ENCODE results near the gene FAM120C.

The FAM120C gene

DNA sequence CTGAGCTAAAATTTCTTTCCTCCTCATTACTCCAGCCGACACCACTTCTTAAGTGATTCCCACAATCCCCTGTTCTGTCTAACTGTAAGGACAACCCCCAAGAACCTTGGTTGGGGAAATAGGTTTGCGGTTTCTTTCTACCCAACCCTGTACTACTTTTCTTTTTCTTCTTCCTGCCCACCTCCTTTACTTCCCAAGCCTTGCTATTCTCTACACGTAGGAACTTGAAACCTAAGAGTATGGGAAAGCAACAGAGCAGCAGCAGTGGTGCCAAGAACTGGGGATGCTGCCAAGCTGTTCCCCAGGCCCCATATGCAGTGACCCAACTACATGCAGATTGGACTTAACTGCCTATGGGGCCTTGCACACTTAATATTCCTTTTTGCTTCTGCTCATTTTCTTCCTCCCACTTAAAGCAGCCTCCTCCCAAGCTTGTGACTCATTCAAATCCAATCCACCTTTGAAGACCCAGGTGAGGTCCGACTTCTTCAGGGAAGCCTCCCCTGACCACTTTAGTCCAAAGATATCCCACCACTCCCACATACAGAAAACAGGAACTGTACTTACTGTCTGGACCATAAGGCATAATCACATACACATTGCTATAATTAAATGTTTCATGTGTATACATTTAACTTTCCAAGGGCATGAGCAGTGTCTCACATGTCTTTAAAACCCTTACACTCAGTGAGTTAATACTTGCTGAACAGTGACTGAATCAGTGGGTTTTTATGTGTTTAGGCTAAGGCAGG, 1.7 kb downstream of the FAM120C start:
- peak overlapping the region; percentile 61 for H3K4me3 ChIP-seq (ENCODE audit: low read depth, low read length)
- no peak overlapping the region for H3K9ac ChIP-seq (ENCODE audit: low read depth, low read length)
- H3K27me3 ChIP-seq (ENCODE audit: control insufficient read depth, insufficient read depth, low read length) = no peaks in the 10 kb centered on the region
- no peaks in the 10 kb centered on the region for H3K9me3 ChIP-seq (ENCODE audit: control insufficient read depth, insufficient read depth, low read length)
- H3K36me3 ChIP-seq (ENCODE audit: control insufficient read depth, insufficient read depth, low read length) = no peaks in the 10 kb centered on the region
- no peaks in the 10 kb centered on the region for H3K4me1 ChIP-seq (ENCODE audit: control insufficient read depth, insufficient read depth, low read length)

DNA sequence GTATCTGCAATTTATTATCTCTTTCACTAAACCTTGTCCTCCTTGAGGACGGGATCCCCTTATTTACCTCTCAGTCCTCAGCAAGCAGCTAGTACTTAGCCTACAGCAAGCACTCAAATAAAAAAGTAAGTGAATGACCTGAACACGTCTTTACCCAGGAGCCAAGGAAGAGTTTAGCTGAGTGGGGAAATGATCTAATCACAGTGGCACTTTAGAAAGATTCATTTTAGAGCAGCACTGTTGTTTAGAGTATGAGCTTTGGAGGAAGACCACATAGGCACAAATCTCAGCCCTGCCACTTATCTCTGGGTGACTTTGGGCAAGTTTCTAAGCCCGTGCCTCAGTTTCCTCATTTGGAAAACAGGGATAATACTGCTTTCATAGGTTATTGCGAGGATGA, 2.7 kb downstream of the FAM120C start:
- no peaks in the 10 kb centered on the region for H3K4me1 ChIP-seq (ENCODE audit: control insufficient read depth, insufficient read depth, low read length)
- H3K9me3 ChIP-seq (ENCODE audit: control insufficient read depth, insufficient read depth, low read length) = no peaks in the 10 kb centered on the region
- H3K36me3 ChIP-seq (ENCODE audit: control insufficient read depth, insufficient read depth, low read length) = no peaks in the 10 kb centered on the region
- H3K4me3 ChIP-seq (ENCODE audit: low read depth, low read length) = peak overlapping the region; percentile 5
- H3K27me3 ChIP-seq (ENCODE audit: control insufficient read depth, insufficient read depth, low read length) = no peaks in the 10 kb centered on the region
- no peak overlapping the region for H3K9ac ChIP-seq (ENCODE audit: low read depth, low read length)

GRCh38 chrX:54178100-54178940, 4.7 kb downstream of the FAM120C start:
- H3K4me3 ChIP-seq (ENCODE audit: low read depth, low read length) = no peak overlapping the region
- no peaks in the 10 kb centered on the region for H3K4me1 ChIP-seq (ENCODE audit: control insufficient read depth, insufficient read depth, low read length)

GRCh38 chrX:54177306-54177705, 5.7 kb downstream of the FAM120C start:
- Histone ChIP-seq H3K36me3 (ENCODE audit: control insufficient read depth, insufficient read depth, low read length) (no peaks in the 10 kb centered on the region), H3K4me1 (ENCODE audit: control insufficient read depth, insufficient read depth, low read length) (no peaks in the 10 kb centered on the region), H3K4me3 (ENCODE audit: low read depth, low read length) (no peak overlapping the region), H3K27me3 (ENCODE audit: control insufficient read depth, insufficient read depth, low read length) (no peaks in the 10 kb centered on the region), H3K9me3 (ENCODE audit: control insufficient read depth, insufficient read depth, low read length) (no peaks in the 10 kb centered on the region), H3K9ac (ENCODE audit: low read depth, low read length) (no peak overlapping the region)

More at GRCh38 chrX:54178100-54178940, 4.7 kb downstream of the FAM120C start:
- H3K27me3 ChIP-seq (ENCODE audit: control insufficient read depth, insufficient read depth, low read length) = no peaks in the 10 kb centered on the region
- H3K9ac ChIP-seq (ENCODE audit: low read depth, low read length) = no peak overlapping the region
- no peaks in the 10 kb centered on the region for H3K36me3 ChIP-seq (ENCODE audit: control insufficient read depth, insufficient read depth, low read length)
- no peaks in the 10 kb centered on the region for H3K9me3 ChIP-seq (ENCODE audit: control insufficient read depth, insufficient read depth, low read length)

DNA sequence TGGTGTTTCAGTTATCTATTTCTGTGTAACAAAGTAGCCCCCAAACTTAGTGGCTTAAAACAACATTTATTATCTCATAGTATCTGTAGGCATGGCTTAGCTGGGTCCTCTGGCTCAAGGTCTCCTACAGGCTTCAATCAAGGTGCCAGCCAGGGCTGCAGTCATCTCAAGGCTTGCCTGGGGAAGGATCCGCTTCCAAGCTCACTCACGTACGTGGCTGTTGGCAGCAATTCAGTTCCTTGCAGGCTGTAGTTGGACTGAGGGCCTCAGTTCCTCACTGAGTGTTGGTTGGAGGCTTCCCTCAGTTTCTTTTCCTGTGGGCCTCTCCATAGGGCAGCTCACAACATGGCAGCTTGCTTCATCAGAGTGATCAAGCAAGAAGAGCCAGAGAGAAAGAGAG, 9.3 kb downstream of the FAM120C start:
- Histone ChIP-seq H3K36me3 (ENCODE audit: control insufficient read depth, insufficient read depth, low read length) (no peaks in the 10 kb centered on the region), H3K9me3 (ENCODE audit: control insufficient read depth, insufficient read depth, low read length) (no peaks in the 10 kb centered on the region), H3K4me1 (ENCODE audit: control insufficient read depth, insufficient read depth, low read length) (no peaks in the 10 kb centered on the region), H3K27me3 (ENCODE audit: control insufficient read depth, insufficient read depth, low read length) (no peaks in the 10 kb centered on the region), H3K9ac (ENCODE audit: low read depth, low read length) (no peak overlapping the region), H3K4me3 (ENCODE audit: low read depth, low read length) (no peak overlapping the region)

DNA sequence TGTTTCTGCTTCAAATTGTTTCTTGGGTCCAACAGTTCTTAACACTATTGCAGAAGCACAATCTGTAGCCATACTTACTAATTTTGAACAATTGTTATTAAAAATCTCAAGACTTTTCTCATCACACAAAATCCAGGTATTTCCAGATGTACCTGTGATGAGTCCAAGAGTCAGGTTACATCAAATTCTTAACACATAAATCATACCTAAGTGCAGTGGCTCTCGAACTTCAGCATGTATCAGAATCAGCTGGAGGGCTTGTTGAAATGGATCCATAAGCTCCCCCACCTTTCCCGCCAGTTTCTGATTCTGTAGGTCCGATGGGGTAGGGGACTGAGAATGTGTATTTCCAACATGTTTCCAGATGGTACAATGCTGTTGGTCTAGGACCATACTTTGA, 10.6 kb downstream of the FAM120C start:
- Histone ChIP-seq H3K27me3 (ENCODE audit: control insufficient read depth, insufficient read depth, low read length) (no peaks in the 10 kb centered on the region), H3K36me3 (ENCODE audit: control insufficient read depth, insufficient read depth, low read length) (no peaks in the 10 kb centered on the region), H3K4me3 (ENCODE audit: low read depth, low read length) (no peak overlapping the region), H3K4me1 (ENCODE audit: control insufficient read depth, insufficient read depth, low read length) (no peaks in the 10 kb centered on the region), H3K9ac (ENCODE audit: low read depth, low read length) (no peak overlapping the region), H3K9me3 (ENCODE audit: control insufficient read depth, insufficient read depth, low read length) (no peaks in the 10 kb centered on the region)

DNA sequence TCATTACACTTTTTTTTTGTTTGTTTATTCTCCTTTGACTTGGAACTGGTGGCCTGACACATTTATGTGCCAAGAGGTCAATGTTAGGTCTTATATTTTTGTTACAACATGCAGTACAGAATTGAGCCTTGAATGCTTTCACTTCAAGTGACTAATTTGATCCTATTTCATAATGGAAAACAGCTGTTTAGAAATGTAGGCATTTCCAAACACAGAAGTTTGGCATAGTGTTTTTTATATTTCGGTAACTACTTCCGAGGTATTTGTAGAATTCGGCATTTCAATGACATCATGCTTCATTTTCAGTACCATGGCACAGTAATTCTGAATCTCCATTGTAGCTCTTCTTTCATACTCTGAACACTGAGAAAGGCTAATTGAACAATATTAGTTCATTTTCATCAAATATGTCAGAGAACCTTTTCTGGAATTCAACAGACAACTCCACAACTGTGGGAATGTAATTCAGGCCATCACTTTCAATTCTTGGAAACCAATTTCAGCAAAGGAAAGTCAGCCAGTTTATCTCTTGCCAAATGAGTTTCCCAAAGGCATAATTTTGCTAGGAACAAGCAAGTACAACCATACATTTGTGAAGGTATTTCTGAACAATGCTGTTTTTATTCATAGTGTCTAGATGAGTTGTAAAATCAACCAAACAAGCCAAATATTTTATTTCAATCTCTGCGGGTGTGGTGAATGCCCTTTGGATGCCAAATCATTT, 11.4 kb downstream of the FAM120C start:
- H3K9me3 ChIP-seq (ENCODE audit: control insufficient read depth, insufficient read depth, low read length) = no peaks in the 10 kb centered on the region
- no peaks in the 10 kb centered on the region for H3K36me3 ChIP-seq (ENCODE audit: control insufficient read depth, insufficient read depth, low read length)
- H3K4me1 ChIP-seq (ENCODE audit: control insufficient read depth, insufficient read depth, low read length) = no peaks in the 10 kb centered on the region
- no peak overlapping the region for H3K9ac ChIP-seq (ENCODE audit: low read depth, low read length)
- no peaks in the 10 kb centered on the region for H3K27me3 ChIP-seq (ENCODE audit: control insufficient read depth, insufficient read depth, low read length)
- no peak overlapping the region for H3K4me3 ChIP-seq (ENCODE audit: low read depth, low read length)

DNA sequence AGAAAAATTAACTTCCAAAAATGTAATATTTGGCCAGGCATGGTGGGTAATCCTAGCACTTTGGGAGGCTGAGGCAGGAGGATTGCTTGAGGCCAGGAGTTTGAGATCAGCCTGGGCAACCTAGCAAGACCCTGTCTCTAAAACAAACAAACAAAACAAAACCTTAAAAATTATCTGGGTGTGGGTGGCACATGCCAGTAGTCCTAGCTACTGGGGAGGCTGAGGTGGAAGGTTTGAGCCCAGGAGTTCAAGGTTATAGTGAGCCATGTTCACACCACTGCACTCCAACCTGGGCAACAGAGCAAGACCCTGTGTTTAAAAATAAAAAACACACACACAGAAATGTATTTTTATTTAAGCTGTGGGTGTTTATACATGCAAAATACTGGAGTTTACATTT, 12.0 kb downstream of the FAM120C start:
- H3K27me3 ChIP-seq (ENCODE audit: control insufficient read depth, insufficient read depth, low read length) = no peaks in the 10 kb centered on the region

DNA sequence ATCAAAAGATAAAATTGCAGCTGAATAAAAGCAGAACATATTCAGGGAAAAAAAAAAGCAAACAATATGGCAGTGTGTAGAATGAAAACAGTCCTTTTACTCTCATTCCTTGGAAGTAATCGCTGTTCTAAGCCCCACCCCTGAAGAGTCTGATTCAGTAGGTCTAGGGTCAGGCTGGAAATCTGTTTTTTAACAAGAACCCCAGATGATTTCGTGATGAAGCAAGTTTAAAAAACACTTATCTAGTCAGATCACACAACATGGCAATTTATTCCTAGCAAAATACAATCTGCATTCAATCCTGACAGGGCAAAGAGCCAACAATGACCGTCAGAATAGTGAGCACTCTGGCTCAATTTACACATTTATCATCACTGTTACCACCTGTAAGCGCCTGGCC, 16.1 kb downstream of the FAM120C start:
- H3K36me3 ChIP-seq (ENCODE audit: control insufficient read depth, insufficient read depth, low read length) = no peaks in the 10 kb centered on the region
- no peaks in the 10 kb centered on the region for H3K27me3 ChIP-seq (ENCODE audit: control insufficient read depth, insufficient read depth, low read length)
- H3K9me3 ChIP-seq (ENCODE audit: control insufficient read depth, insufficient read depth, low read length) = no peaks in the 10 kb centered on the region
- H3K4me1 ChIP-seq (ENCODE audit: control insufficient read depth, insufficient read depth, low read length) = no peaks in the 10 kb centered on the region
- no peak overlapping the region for H3K4me3 ChIP-seq (ENCODE audit: low read depth, low read length)
- no peak overlapping the region for H3K9ac ChIP-seq (ENCODE audit: low read depth, low read length)

More for the DNA sequence above, 12.0 kb downstream of the FAM120C start:
- H3K36me3 ChIP-seq (ENCODE audit: control insufficient read depth, insufficient read depth, low read length) = no peaks in the 10 kb centered on the region
- no peaks in the 10 kb centered on the region for H3K4me1 ChIP-seq (ENCODE audit: control insufficient read depth, insufficient read depth, low read length)
- H3K9ac ChIP-seq (ENCODE audit: low read depth, low read length) = no peak overlapping the region
- no peak overlapping the region for H3K4me3 ChIP-seq (ENCODE audit: low read depth, low read length)
- no peaks in the 10 kb centered on the region for H3K9me3 ChIP-seq (ENCODE audit: control insufficient read depth, insufficient read depth, low read length)

GRCh38 chrX:54157561-54157960, 25.5 kb downstream of the FAM120C start:
- Histone ChIP-seq H3K36me3 (ENCODE audit: control insufficient read depth, insufficient read depth, low read length) (no peaks in the 10 kb centered on the region), H3K4me1 (ENCODE audit: control insufficient read depth, insufficient read depth, low read length) (no peaks in the 10 kb centered on the region), H3K27me3 (ENCODE audit: control insufficient read depth, insufficient read depth, low read length) (no peaks in the 10 kb centered on the region), H3K9me3 (ENCODE audit: control insufficient read depth, insufficient read depth, low read length) (no peaks in the 10 kb centered on the region), H3K9ac (ENCODE audit: low read depth, low read length) (no peak overlapping the region), H3K4me3 (ENCODE audit: low read depth, low read length) (no peak overlapping the region)

DNA sequence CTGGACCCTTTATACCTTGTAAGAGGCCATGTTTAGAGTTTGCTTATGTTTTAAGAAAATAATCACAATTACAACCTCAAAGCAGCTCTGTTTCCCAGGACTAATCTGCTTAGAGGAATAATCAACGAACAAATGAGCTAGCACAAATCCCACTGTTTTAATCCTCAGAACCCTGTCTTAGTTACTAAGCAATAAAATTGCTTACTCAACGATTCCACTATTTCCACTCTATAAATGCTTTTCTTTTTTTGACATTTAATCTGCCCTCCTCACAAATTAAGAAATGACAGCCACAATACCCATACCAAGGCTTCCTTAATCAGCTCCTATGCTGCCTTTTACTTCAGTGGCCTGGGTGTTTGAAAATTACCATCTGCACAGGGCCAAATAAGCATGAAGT, 48.8 kb downstream of the FAM120C start:
- Histone ChIP-seq H3K4me1 (ENCODE audit: control insufficient read depth, insufficient read depth, low read length) (no peaks in the 10 kb centered on the region), H3K9me3 (ENCODE audit: control insufficient read depth, insufficient read depth, low read length) (peaks cover 5% of the 10 kb centered on the region), H3K4me3 (ENCODE audit: low read depth, low read length) (no peak overlapping the region), H3K27me3 (ENCODE audit: control insufficient read depth, insufficient read depth, low read length) (no peaks in the 10 kb centered on the region), H3K9ac (ENCODE audit: low read depth, low read length) (no peak overlapping the region), H3K36me3 (ENCODE audit: control insufficient read depth, insufficient read depth, low read length) (peaks cover 6% of the 10 kb centered on the region)

All from iPS-15b (cell line).